BE2C (cell line): Measurements from ENCODE around the gene FNIP1.
"Not testable (repeated sequence)": the region's sequence is repeated elsewhere in the genome, so short reads cannot be mapped to it uniquely, and the experiment has no call there.

Experiments used
- DNase-seq: peaks from one replicate; pipeline ENCODE4 v3.0.0-alpha.2; 2020
- H3K27me3 ChIP-seq: fragments of 250-450 bp; sonication (Bioruptor Pico); 2 replicates; pipeline ENCODE4 v1.5.1; 2020; ENCODE audit warnings: mild to moderate bottlenecking
- H3K36me3 ChIP-seq: fragments of 250-450 bp; sonication (Bioruptor Pico); 2 replicates; pipeline ENCODE4 v1.5.1; 2020; ENCODE audit warnings: mild to moderate bottlenecking
- H3K4me1 ChIP-seq: fragments of 250-450 bp; sonication (Bioruptor Pico); 2 replicates; pipeline ENCODE4 v1.5.1; 2020
- H3K4me3 ChIP-seq: 2 replicates; pipeline ENCODE4 v1.5.1; 2011; ENCODE audit warnings: low read depth, low read length
- H3K9me3 ChIP-seq: fragments of 250-450 bp; sonication (Bioruptor Pico); 2 replicates; pipeline ENCODE4 v1.5.1; 2020
- TF ChIP-seq, protein P1 (sequence below): IDR thresholded peaks from 2 replicates; pipeline ENCODE4 v1.5.1; 2012; ENCODE audit warnings: mild to moderate bottlenecking, low read depth, low read length

Gene FNIP1

DNA sequence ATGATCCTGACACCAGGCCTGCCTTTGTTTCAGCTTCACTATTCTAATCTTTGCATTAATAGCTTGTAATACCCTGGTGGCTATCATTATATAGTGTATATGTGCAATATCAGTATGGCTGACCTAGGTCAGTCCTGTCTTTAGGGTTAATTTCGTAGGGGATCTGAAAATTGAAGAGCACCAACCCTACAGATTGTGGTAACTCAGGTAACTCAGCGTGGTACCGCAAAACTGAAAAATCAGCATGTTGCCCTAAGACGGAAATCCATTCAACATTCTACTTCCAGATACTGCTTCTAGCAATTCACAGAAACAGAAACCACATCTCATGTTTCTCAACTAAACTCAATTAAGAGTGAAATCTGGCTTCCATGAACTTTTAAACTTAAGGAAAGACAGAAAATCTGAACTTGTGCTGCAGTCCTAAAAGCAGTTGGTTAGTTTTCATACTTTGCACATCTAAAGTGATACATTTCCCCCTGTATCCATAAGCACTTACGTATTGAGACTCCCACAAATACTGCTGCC lies 78.3 kb downstream of the FNIP1 start:
- peaks cover 20% of the 10 kb centered on the region for H3K4me1 ChIP-seq
- TF ChIP-seq, protein P1, sequence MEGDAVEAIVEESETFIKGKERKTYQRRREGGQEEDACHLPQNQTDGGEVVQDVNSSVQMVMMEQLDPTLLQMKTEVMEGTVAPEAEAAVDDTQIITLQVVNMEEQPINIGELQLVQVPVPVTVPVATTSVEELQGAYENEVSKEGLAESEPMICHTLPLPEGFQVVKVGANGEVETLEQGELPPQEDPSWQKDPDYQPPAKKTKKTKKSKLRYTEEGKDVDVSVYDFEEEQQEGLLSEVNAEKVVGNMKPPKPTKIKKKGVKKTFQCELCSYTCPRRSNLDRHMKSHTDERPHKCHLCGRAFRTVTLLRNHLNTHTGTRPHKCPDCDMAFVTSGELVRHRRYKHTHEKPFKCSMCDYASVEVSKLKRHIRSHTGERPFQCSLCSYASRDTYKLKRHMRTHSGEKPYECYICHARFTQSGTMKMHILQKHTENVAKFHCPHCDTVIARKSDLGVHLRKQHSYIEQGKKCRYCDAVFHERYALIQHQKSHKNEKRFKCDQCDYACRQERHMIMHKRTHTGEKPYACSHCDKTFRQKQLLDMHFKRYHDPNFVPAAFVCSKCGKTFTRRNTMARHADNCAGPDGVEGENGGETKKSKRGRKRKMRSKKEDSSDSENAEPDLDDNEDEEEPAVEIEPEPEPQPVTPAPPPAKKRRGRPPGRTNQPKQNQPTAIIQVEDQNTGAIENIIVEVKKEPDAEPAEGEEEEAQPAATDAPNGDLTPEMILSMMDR, result no peak
- no peak for DNase-seq
- no peaks in the 10 kb centered on the region for H3K9me3 ChIP-seq
- peaks cover 13% of the 10 kb centered on the region for H3K36me3 ChIP-seq
- H3K27me3 ChIP-seq, result no peaks in the 10 kb centered on the region
- peak overlapping the region; percentile 39 for H3K4me3 ChIP-seq

GRCh38 chr5:131717164-131717563 lies 79.7 kb downstream of the FNIP1 start:
- H3K36me3 ChIP-seq, result peaks cover 13% of the 10 kb centered on the region
- DNase-seq, H3K4me3 ChIP-seq, H3K27me3 ChIP-seq, H3K9me3 ChIP-seq: not testable (repeated sequence)
- H3K4me1 ChIP-seq, result peaks cover 20% of the 10 kb centered on the region

DNA sequence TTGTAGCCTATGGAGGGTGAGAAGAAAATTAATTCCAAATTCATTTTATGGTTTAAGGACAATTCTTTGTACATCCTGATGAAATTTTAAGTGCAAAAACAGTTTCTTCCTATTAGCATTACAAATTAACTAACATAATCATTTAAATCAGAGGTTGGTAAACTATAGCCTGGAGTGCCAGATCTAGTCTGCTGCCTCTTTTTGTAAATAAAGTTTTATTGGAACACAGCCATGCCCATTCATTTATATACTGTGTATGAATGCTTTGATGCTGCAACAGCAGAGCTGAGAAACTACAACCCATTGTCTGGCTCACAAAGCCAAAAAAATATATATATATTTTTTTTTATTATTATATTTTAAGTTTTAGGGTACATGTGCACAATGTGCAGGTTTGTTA lies 80.2 kb downstream of the FNIP1 start:
- no peak for DNase-seq
- H3K4me3 ChIP-seq, result no peak overlapping the region
- TF ChIP-seq, protein P1, result no peak
- no peaks in the 10 kb centered on the region for H3K27me3 ChIP-seq
- peaks cover 13% of the 10 kb centered on the region for H3K36me3 ChIP-seq
- no peaks in the 10 kb centered on the region for H3K9me3 ChIP-seq
- peaks cover 20% of the 10 kb centered on the region for H3K4me1 ChIP-seq

DNA sequence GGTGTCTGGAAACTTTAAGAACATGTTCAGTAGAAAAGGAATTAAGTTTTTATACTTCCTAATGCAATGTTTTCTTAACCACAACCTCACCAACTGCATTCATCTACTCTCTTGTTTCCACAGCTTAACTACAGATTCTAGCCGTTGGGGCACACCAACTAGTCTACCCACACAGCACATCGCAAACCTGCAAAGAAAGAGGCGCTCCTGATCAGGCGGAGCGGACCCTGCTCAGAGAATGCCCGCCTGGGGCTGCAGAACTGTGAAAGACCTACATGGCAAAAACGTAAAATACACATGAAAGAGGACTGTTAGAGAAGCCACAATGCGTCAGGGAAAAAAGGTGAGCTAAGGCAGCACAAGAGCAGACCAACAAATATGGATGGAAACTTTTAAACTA lies 86.4 kb downstream of the FNIP1 start:
- no peak for DNase-seq
- Histone ChIP-seq H3K27me3 (no peaks in the 10 kb centered on the region), H3K9me3 (no peaks in the 10 kb centered on the region), H3K36me3 (peaks cover 21% of the 10 kb centered on the region), H3K4me1 (peaks cover 3% of the 10 kb centered on the region; the same call in 1 of the 2 replicates), H3K4me3 (no peak overlapping the region)
- TF ChIP-seq, protein P1, result no peak

GRCh38 chr5:131709043-131709442 lies 87.8 kb downstream of the FNIP1 start:
- DNase-seq, result no peak
- peaks cover 3% of the 10 kb centered on the region; the same call in 1 of the 2 replicates for H3K4me1 ChIP-seq
- no peaks in the 10 kb centered on the region for H3K9me3 ChIP-seq
- no peak overlapping the region for H3K4me3 ChIP-seq
- no peaks in the 10 kb centered on the region for H3K27me3 ChIP-seq
- peaks cover 25% of the 10 kb centered on the region for H3K36me3 ChIP-seq
- TF ChIP-seq, protein P1, result no peak

DNA sequence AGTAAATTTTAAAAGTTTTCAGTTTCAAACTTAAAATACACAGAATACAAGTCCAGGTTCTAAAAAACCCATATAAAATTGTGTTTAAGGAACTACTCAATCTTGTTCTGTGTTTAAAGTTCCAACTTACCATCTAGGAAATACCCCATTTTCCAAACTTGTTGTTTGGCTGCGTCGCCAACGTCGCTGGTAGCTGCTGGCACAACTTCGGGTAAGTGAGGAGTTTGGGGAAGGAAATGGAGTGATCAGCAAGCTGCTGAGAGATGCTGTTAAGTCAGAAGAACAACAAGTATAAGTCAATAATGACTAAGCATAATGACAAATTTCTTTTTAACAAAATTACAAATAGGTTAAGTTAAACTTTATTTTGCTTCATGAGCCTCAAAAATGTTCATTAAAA lies 90.5 kb downstream of the FNIP1 start:
- no peaks in the 10 kb centered on the region for H3K27me3 ChIP-seq
- H3K4me1 ChIP-seq, result peaks cover 3% of the 10 kb centered on the region; the same call in 1 of the 2 replicates
- peaks cover 39% of the 10 kb centered on the region for H3K36me3 ChIP-seq
- H3K4me3 ChIP-seq, result no peak overlapping the region
- no peak for DNase-seq
- TF ChIP-seq, protein P1, result no peak
- H3K9me3 ChIP-seq, result no peaks in the 10 kb centered on the region
